Stimulated activated naive CD8-positive, alpha-beta T cell treated with anti-CD3 and anti-CD28 coated beads, Interleukin-15, Interleukin-2, amounts not matched to agents 100 ng/mL and 50 ng/mL, for 24 hours (primary cell): ENCODE data around the gene AGBL4.
"Not testable (repeated sequence)": the region's sequence is repeated elsewhere in the genome, so short reads cannot be mapped to it uniquely, and the experiment has no call there.

Experiments
- H3K27ac Mint-ChIP-seq: one replicate; pipeline ENCODE4 v1.8.0; 2021; ENCODE audit warnings: mild to moderate bottlenecking, mixed read lengths
- H3K27me3 Mint-ChIP-seq: one replicate; pipeline ENCODE4 v1.8.0; 2021; ENCODE audit warnings: mixed read lengths
- H3K36me3 Mint-ChIP-seq: one replicate; pipeline ENCODE4 v1.8.0; 2021; ENCODE audit warnings: low read depth, mixed read lengths
- H3K4me1 Mint-ChIP-seq: one replicate; pipeline ENCODE4 v1.8.0; 2021; ENCODE audit warnings: low read depth, mixed read lengths
- H3K4me3 Mint-ChIP-seq: one replicate; pipeline ENCODE4 v1.8.0; 2021; ENCODE audit warnings: mild to moderate bottlenecking, mixed read lengths
- H3K9me3 Mint-ChIP-seq: one replicate; pipeline ENCODE4 v1.8.0; 2021; ENCODE audit warnings: mixed read lengths

Gene AGBL4

GRCh38 chr1:50023292-50024159 lies at the start of gene AGBL4:
Gene AGBL4, minus strand, starts transcription at chr1:50023954.
- no peaks in the 10 kb centered on the region for H3K9me3 Mint-ChIP-seq
- H3K4me1 Mint-ChIP-seq, result peaks cover 4% of the 10 kb centered on the region
- H3K27ac Mint-ChIP-seq, result no peak within 1 kb of the TSS
- peaks cover 18% of the 10 kb centered on the region for H3K27me3 Mint-ChIP-seq
- peaks cover 3% of the 10 kb centered on the region for H3K36me3 Mint-ChIP-seq
- H3K4me3 Mint-ChIP-seq, result no peak within 1 kb of the TSS

GRCh38 chr1:50066806-50067205 lies 43.1 kb upstream of the AGBL4 start:
- no peaks in the 10 kb centered on the region for H3K36me3 Mint-ChIP-seq

GRCh38 chr1:50060279-50060678 lies 36.5 kb upstream of the AGBL4 start:
- H3K36me3 Mint-ChIP-seq, result no peaks in the 10 kb centered on the region
- H3K9me3 Mint-ChIP-seq, result no peaks in the 10 kb centered on the region
- H3K4me3 Mint-ChIP-seq, result no peak overlapping the region
- no peak overlapping the region for H3K27ac Mint-ChIP-seq
- H3K27me3 Mint-ChIP-seq, result no peaks in the 10 kb centered on the region
- H3K4me1 Mint-ChIP-seq, result no peaks in the 10 kb centered on the region

More at GRCh38 chr1:50066806-50067205, 43.1 kb upstream of the AGBL4 start:
- Mint-ChIP-seq H3K9me3 (no peaks in the 10 kb centered on the region), H3K27me3 (no peaks in the 10 kb centered on the region), H3K27ac (no peak overlapping the region), H3K4me3 (no peak overlapping the region), H3K4me1 (no peaks in the 10 kb centered on the region)

GRCh38 chr1:50048791-50049190 lies 25.0 kb upstream of the AGBL4 start:
- Mint-ChIP-seq H3K9me3 (no peaks in the 10 kb centered on the region), H3K27me3 (peaks cover 31% of the 10 kb centered on the region), H3K4me1 (no peaks in the 10 kb centered on the region), H3K4me3 (no peak overlapping the region), H3K36me3 (no peaks in the 10 kb centered on the region), H3K27ac (no peak overlapping the region)

GRCh38 chr1:50047916-50048694 lies 24.4 kb upstream of the AGBL4 start:
- Mint-ChIP-seq H3K36me3 (no peaks in the 10 kb centered on the region), H3K9me3 (no peaks in the 10 kb centered on the region), H3K4me1 (no peaks in the 10 kb centered on the region), H3K27me3 (peaks cover 35% of the 10 kb centered on the region), H3K4me3 (no peak overlapping the region), H3K27ac (no peak overlapping the region)

GRCh38 chr1:50038237-50038809 lies 14.6 kb upstream of the AGBL4 start:
- H3K27ac Mint-ChIP-seq, result no peak overlapping the region
- no peaks in the 10 kb centered on the region for H3K36me3 Mint-ChIP-seq
- H3K27me3 Mint-ChIP-seq, result peaks cover 14% of the 10 kb centered on the region
- no peaks in the 10 kb centered on the region for H3K9me3 Mint-ChIP-seq
- H3K4me1 Mint-ChIP-seq, result no peaks in the 10 kb centered on the region
- no peak overlapping the region for H3K4me3 Mint-ChIP-seq

GRCh38 chr1:50027794-50028193 lies 4.0 kb upstream of the AGBL4 start:
- Mint-ChIP-seq H3K4me3 (no peak overlapping the region), H3K36me3 (peaks cover 3% of the 10 kb centered on the region), H3K27me3 (peaks cover 22% of the 10 kb centered on the region), H3K4me1 (peaks cover 4% of the 10 kb centered on the region), H3K27ac (no peak overlapping the region), H3K9me3 (no peaks in the 10 kb centered on the region)

- H3K4me1 Mint-ChIP-seq, result no peaks in the 10 kb centered on the region
- no peaks in the 10 kb centered on the region for H3K36me3 Mint-ChIP-seq
- peaks cover 4% of the 10 kb centered on the region for H3K27me3 Mint-ChIP-seq
- no peak overlapping the region for H3K4me3 Mint-ChIP-seq
- no peak overlapping the region for H3K27ac Mint-ChIP-seq
- peaks cover 27% of the 10 kb centered on the region for H3K9me3 Mint-ChIP-seq
Observed at GRCh38 chr1:49995734-49996133, 28.0 kb downstream of the AGBL4 start.

- H3K27ac Mint-ChIP-seq, result no peak overlapping the region
- no peaks in the 10 kb centered on the region for H3K27me3 Mint-ChIP-seq
- H3K4me1 Mint-ChIP-seq, result no peaks in the 10 kb centered on the region
- H3K9me3 Mint-ChIP-seq, result no peaks in the 10 kb centered on the region
- no peak overlapping the region for H3K4me3 Mint-ChIP-seq
- H3K36me3 Mint-ChIP-seq, result no peaks in the 10 kb centered on the region
Observed at GRCh38 chr1:49971088-49971487, 52.7 kb downstream of the AGBL4 start.

GRCh38 chr1:49951385-49951784 lies 72.4 kb downstream of the AGBL4 start:
- H3K4me1 Mint-ChIP-seq, result no peaks in the 10 kb centered on the region
- H3K27ac Mint-ChIP-seq, result no peak overlapping the region
- H3K36me3 Mint-ChIP-seq, result no peaks in the 10 kb centered on the region
- no peaks in the 10 kb centered on the region for H3K27me3 Mint-ChIP-seq
- H3K4me3 Mint-ChIP-seq, result no peak overlapping the region
- H3K9me3 Mint-ChIP-seq, result peaks cover 9% of the 10 kb centered on the region

- H3K4me1 Mint-ChIP-seq, H3K4me3 Mint-ChIP-seq, H3K27ac Mint-ChIP-seq, H3K27me3 Mint-ChIP-seq, H3K36me3 Mint-ChIP-seq: not testable (repeated sequence)
- H3K9me3 Mint-ChIP-seq, result peaks cover 10% of the 10 kb centered on the region
Observed at GRCh38 chr1:49915301-49915700, 108.5 kb downstream of the AGBL4 start.

- Mint-ChIP-seq H3K27ac (no peak overlapping the region), H3K36me3 (no peaks in the 10 kb centered on the region), H3K4me1 (no peaks in the 10 kb centered on the region), H3K9me3 (no peaks in the 10 kb centered on the region), H3K4me3 (no peak overlapping the region), H3K27me3 (no peaks in the 10 kb centered on the region)
Observed at GRCh38 chr1:49906365-49906764, 117.4 kb downstream of the AGBL4 start.

- Mint-ChIP-seq H3K4me3 (no peak overlapping the region), H3K27me3 (no peaks in the 10 kb centered on the region), H3K4me1 (no peaks in the 10 kb centered on the region), H3K36me3 (no peaks in the 10 kb centered on the region), H3K27ac (no peak overlapping the region), H3K9me3 (peaks cover 5% of the 10 kb centered on the region)
Observed at GRCh38 chr1:49864581-49864980, 159.2 kb downstream of the AGBL4 start.

- no peak overlapping the region for H3K27ac Mint-ChIP-seq
- no peaks in the 10 kb centered on the region for H3K4me1 Mint-ChIP-seq
- no peak overlapping the region for H3K4me3 Mint-ChIP-seq
- no peaks in the 10 kb centered on the region for H3K36me3 Mint-ChIP-seq
- H3K9me3 Mint-ChIP-seq, result peaks cover 10% of the 10 kb centered on the region
- H3K27me3 Mint-ChIP-seq, result no peaks in the 10 kb centered on the region
Observed at GRCh38 chr1:49854741-49855140, 169.0 kb downstream of the AGBL4 start.

GRCh38 chr1:49842596-49842995 lies 181.2 kb downstream of the AGBL4 start:
- peaks cover 5% of the 10 kb centered on the region for H3K27me3 Mint-ChIP-seq
- H3K4me3 Mint-ChIP-seq, result no peak overlapping the region
- peaks cover 44% of the 10 kb centered on the region for H3K9me3 Mint-ChIP-seq
- H3K4me1 Mint-ChIP-seq, result no peaks in the 10 kb centered on the region
- H3K36me3 Mint-ChIP-seq, result no peaks in the 10 kb centered on the region
- H3K27ac Mint-ChIP-seq, result no peak overlapping the region
